GM21723 (cell line): ENCODE data around the gene SAMD11.
"Not testable (repeated sequence)": the region's sequence is repeated elsewhere in the genome, so short reads cannot be mapped to it uniquely, and the experiment has no call there.

Experiments
- ATAC-seq: cut with Tn5 transposase; IDR thresholded peaks from one replicate; pipeline ENCODE4 v1.9.1; 2021; ENCODE audit warnings: mild to moderate bottlenecking, moderate library complexity; ENCODE audit not compliant: unreplicated experiment

SAMD11 gene

DNA sequence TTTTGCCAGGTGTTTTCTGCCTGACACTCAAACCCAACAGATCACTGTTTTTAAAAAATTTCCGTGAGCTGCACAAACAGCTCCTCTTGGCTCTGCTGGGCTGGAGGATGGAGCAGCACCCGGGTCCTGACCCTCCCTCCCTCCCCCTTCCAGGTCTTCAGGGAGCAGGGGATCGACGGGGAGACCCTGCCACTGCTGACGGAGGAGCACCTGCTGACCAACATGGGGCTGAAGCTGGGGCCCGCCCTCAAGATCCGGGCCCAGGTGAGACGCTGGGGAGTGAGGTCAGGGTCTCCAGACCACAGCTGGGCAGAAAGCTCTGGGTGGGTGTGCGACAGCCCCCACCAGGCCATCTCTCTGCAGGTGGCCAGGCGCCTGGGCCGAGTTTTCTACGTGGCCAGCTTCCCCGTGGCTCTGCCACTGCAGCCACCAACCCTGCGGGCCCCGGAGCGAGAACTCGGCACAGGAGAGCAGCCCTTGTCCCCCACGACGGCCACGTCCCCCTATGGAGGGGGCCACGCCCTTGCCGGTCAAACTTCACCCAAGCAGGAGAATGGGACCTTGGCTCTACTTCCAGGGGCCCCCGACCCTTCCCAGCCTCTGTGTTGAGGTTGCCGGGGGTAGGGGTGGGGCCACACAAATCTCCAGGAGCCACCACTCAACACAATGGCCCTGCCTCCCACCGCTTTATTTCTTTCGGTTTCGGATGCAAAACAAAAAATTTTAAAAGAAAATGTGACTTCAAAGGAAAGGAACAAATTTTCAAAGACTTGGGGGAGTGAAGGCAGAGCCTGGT is 20.0 kb downstream of the SAMD11 start:
- ATAC-seq = no peak

DNA sequence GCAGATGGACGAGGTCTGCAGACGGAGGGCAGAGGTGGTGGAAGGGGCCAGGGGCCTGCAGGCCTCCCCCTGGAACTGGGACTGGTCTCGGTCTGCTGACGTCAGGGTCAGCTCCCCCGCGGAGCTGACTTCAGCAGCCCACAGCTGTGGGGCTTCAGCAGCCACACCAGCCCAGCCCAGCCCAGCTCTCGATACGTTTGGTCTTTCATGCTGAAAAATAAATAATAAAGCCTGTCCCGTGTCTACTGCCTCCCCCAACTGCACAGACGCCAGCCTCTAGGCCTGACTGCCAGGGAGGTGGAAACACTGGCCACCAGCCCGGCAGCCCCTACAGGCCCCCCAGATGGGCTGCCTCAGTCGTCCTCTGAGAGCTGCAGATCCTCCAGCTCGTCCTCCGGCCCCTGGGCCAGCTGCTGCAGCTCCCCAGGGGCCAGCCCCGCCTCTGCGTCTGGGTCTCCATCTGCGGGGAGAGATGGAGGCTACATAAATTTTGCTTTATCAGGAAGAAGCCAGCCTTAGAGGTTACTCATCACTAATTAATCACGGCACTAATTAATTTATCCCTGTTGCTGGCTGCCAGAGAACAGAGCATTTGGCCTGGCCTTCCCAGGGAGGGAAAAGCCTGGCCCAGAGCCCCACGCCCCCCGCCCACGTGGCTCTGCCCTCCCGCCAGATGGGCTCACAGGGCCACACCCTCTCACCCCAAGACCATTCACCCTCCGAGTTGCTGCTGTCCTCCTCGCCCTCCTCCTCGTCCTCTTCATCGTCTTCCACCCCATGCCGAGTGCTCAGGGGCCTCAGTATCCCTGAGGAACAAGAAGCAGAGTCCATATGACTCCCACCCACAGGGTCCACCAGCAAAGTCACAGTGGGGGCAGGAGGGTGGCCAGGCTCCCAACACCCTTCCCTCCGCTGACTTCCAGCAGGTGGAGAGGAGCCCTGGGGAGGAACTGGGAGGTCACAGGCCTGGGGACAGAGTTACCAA is 20.9 kb downstream of the SAMD11 start:
- no peak for ATAC-seq

- no peak for ATAC-seq
Measured at GRCh38 chr1:945688-946556, 22.2 kb downstream of the SAMD11 start.

DNA sequence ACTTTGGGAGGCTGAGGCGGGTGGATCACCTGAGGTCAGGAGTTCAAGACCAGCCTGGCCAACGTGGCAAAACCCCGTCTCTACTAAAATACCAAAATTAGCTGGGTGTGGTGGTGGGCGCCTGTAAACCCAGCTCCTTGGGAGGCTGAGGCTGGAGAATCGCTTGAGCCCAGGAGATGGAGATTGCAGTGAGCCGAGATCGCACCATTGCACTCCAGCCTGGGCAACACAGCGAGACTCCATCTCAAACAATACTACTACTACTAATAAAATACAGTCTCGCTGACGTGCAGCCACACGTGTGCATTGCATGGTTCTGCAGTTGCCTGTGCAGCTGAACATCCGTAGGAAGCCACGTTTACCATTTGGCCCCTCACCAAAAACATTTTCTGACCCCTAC is 23.1 kb downstream of the SAMD11 start:
- ATAC-seq = not testable (repeated sequence)

DNA sequence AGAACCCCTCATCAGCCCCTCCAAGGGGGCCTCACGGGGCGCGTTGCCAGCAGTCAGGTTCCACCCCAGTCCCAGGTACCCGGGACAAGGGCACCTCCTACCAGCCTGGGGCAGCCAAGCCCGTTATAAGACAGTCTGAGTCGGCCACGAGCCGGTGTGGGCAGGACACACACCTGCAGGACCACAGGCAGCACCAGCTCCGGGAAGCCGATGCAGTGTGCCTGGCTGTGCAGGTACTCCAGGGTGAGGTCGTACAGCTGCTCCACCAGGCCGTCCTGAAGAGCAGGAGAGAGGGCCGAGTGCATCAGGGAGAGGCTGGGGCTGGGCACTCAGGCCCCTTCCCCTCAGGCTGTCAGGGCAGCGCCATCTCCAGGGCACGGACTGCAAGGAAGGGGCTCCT is 24.2 kb downstream of the SAMD11 start:
- ATAC-seq = no peak

DNA sequence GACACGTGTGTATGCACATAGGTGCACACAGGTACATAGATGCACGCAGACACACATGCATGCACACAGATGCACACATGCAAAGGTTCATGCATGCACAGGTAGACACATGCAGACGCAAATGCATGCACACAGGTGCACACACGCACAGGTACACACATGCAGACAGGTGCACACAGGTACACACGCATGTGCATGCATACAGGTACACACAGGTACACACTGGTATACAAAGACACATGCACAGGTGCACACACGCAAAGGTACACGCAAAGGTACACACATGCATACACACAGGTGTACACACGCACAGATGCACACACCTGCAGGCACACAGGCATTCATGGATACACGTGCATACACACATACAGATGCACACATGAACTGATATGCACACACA is 26.5 kb downstream of the SAMD11 start:
- ATAC-seq = no peak

GRCh38 chr1:950881-951280 is 27.2 kb downstream of the SAMD11 start:
- no peak for ATAC-seq

DNA sequence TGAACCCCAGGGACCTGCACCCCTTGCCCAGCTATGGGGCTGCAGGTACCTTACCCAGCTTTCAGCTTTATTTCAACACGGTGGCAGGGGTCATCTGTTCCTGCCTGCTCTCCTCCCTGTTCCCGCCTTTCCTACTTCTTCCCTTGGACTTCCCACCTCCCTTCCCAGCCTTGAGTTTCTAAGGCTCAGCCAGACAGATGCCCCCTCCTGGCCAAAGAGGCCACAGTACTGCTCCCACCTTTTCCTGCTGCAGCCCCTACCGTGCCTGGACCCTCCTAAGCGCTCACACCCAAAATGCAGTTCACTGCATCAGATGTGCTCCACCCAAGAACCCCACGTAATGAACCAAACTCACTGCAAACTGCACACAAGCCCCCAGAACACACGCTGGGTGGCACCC is 27.6 kb downstream of the SAMD11 start:
- ATAC-seq = no peak

- no peak for ATAC-seq
Measured at GRCh38 chr1:952201-952600, 28.5 kb downstream of the SAMD11 start.

DNA sequence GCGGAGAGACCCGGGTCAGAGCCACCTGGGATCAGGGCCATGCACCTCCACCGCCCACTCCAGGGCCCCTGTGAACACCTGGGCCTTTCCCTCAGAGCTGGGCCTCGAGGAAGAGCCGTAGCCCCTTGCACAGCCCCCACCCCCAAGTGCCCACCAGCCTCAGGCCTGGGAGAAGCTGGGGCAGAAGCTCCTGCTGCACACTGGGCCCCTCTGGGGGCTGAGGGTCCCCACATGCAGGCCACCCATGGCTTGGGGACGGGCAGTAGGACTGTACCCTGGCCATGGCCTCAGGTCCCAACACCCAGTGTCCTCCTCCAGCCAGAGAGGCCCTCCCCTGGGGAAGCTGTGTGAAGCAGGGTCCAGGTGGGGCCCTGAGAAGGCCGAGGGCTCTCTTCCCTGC is 28.9 kb downstream of the SAMD11 start:
- ATAC-seq = no peak

GRCh38 chr1:953524-954320 is 30.0 kb downstream of the SAMD11 start:
- no peak for ATAC-seq

DNA sequence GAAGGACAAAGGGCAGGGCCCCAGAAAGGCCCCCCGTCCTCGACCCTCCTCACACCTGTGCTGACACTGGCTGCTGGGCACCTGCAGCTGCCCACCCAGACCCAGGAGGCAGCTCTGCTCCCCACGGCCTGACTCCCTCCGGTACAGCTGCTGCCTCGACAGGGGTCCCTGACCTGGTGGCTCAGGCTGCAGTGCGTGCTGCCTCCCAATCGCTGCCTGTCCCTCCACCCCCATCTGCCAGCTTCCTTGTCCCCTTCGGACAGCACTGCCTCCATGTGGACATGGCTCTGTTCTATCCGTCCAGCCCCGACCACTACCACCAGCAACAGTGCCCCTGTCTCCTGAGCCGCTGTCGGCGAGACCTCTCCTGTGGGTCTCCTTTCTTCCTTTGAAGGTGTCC is 31.2 kb downstream of the SAMD11 start:
- ATAC-seq = no peak

DNA sequence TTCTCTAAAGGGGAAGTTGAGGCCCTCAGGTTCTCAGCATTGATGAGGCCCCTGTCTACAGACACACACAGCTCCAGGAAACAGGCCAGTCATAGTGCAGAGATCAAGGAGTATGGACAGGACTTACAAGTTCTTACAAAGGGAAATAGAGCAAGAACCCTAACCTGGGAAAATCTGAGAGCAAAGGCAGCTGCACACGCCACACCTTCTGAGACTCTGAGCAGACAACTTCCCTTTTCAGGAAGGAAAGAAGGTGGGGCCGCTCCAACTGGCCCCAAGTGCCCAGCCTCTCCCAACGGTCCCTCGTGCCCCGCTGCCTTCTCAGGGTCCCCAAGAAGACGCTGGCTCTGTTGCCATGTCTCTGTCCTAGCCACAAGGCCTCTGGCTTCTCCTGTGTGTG is 31.8 kb downstream of the SAMD11 start:
- no peak for ATAC-seq

DNA sequence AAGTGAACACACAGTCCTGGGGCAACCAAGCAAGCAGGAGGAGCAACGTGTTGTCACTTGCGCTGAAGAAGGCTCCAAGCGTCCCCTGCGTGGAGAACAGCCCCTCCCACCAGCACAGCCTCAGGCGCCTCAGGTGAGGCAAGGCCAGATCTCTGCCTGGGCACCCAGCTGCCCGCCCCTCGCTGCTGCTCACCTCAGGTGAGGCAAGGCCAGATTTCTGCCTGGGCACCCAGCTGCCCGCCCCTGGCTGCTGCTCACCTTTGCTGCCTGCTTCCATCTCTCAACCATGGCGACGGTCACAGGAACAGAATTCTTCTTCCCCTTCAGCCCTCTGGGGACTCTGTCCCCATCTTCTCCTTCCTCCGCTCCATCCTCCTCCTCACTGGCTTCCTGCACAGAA is 32.9 kb downstream of the SAMD11 start:
- ATAC-seq = no peak

- ATAC-seq = peak; percentile 63
Measured at GRCh38 chr1:958823-959730, 35.4 kb downstream of the SAMD11 start, which contains the start of gene NOC2L. TSS of gene NOC2L (minus strand) at chr1:959256. CDS start at chr1:959240, 16 bp downstream.

- no peak for ATAC-seq
Measured at GRCh38 chr1:959731-960362, 36.1 kb downstream of the SAMD11 start.

DNA sequence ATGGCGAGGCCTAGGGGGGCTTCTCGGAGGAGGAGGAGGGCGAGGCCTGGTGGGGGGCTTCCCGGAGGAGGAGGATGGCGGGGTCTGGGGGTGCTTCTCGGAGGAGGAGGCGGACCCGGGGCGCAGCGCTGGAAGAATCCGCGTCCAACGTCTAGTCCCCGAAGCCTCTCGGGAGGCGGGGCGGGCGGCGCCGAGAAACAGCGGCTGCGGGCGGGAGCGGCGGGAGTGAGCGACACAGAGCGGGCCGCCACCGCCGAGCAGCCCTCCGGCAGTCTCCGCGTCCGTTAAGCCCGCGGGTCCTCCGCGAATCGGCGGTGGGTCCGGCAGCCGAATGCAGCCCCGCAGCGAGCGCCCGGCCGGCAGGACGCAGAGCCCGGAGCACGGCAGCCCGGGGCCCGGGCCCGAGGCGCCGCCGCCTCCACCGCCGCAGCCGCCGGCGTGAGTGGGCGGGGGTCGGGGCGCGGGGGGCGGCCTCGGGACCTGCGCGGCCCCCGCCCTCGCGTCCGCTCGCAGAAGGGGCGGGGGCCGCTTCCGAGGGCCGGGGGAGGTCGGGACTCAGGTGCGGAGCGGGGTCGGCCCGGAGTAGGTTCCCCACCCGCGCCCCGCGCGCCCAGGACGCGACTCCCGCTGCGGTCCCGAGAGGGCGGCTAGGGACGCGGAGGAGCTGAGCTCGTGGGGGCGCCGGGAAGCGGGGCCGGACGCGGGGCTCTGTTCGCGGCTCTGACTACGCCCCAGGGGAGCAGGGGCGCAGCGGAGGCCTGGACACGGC is 36.8 kb downstream of the SAMD11 start, which contains the start of gene KLHL17:
TSS of gene KLHL17 (plus strand) at position 222 of the 769 bp plus-strand sequence. CDS start at position 332, 110 bp downstream.
- peak; percentile 49 for ATAC-seq
